ENCODE results near the gene TMEM273.

Gene TMEM273

GRCh38 chr10:49164559-49165188, 23.5 kb downstream of the TMEM273 start:
- no peak for DNase-seq (ENCODE audit: low spot score)

GRCh38 chr10:49163741-49164140, 24.4 kb downstream of the TMEM273 start:
- DNase-seq (ENCODE audit: low spot score): no peak

- DNase-seq (ENCODE audit: low spot score): no peak
Observed at GRCh38 chr10:49162761-49163310, 25.4 kb downstream of the TMEM273 start.

- no peak for DNase-seq (ENCODE audit: low spot score)
Observed at GRCh38 chr10:49162063-49162462, 26.1 kb downstream of the TMEM273 start.

GRCh38 chr10:49161411-49161997, 26.7 kb downstream of the TMEM273 start:
- DNase-seq (ENCODE audit: low spot score): peak; percentile 34

- no peak for DNase-seq (ENCODE audit: low spot score)
Observed at GRCh38 chr10:49160814-49161213, 27.4 kb downstream of the TMEM273 start.

GRCh38 chr10:49160110-49160509, 28.1 kb downstream of the TMEM273 start:
- no peak for DNase-seq (ENCODE audit: low spot score)

GRCh38 chr10:49158915-49159314, 29.3 kb downstream of the TMEM273 start:
- no peak for DNase-seq (ENCODE audit: low spot score)

- no peak for DNase-seq (ENCODE audit: low spot score)
Observed at GRCh38 chr10:49158404-49158803, 29.8 kb downstream of the TMEM273 start.

GRCh38 chr10:49157229-49157628, 31.0 kb downstream of the TMEM273 start:
- DNase-seq (ENCODE audit: low spot score): no peak

- DNase-seq (ENCODE audit: low spot score): no peak
Observed at GRCh38 chr10:49154641-49155040, 33.5 kb downstream of the TMEM273 start.

GRCh38 chr10:49153971-49154370, 34.2 kb downstream of the TMEM273 start:
- DNase-seq (ENCODE audit: low spot score): no peak

GRCh38 chr10:49153115-49153514, 35.1 kb downstream of the TMEM273 start:
- no peak for DNase-seq (ENCODE audit: low spot score)

- no peak for DNase-seq (ENCODE audit: low spot score)
Observed at GRCh38 chr10:49152663-49153062, 35.5 kb downstream of the TMEM273 start.

GRCh38 chr10:49152037-49152436, 36.2 kb downstream of the TMEM273 start:
- DNase-seq (ENCODE audit: low spot score): no peak

GRCh38 chr10:49151481-49151880, 36.7 kb downstream of the TMEM273 start:
- no peak for DNase-seq (ENCODE audit: low spot score)

- DNase-seq (ENCODE audit: low spot score): no peak
Observed at GRCh38 chr10:49151025-49151445, 37.2 kb downstream of the TMEM273 start.

GRCh38 chr10:49150426-49150825, 37.8 kb downstream of the TMEM273 start:
- DNase-seq (ENCODE audit: low spot score): no peak

- no peak for DNase-seq (ENCODE audit: low spot score)
Observed at GRCh38 chr10:49149881-49150280, 38.3 kb downstream of the TMEM273 start.

- no peak for DNase-seq (ENCODE audit: low spot score)
Observed at GRCh38 chr10:49144058-49144720, 44.0 kb downstream of the TMEM273 start.

GRCh38 chr10:49143249-49143648, 44.9 kb downstream of the TMEM273 start:
- no peak for DNase-seq (ENCODE audit: low spot score)

GRCh38 chr10:49141541-49142332, 46.5 kb downstream of the TMEM273 start:
- no peak for DNase-seq (ENCODE audit: low spot score)

Measured in putamen (tissue), 1 donor.